SU-DHL-6 (cell line): ENCODE measurements around the gene KCNT2.

Source experiments
- H2AFZ ChIP-seq: fragments of 200-600 bp; sonication (generic); 2 replicates; pipeline ENCODE4 v1.6.1; 2014; ENCODE audit warnings: low read depth, mild to moderate bottlenecking, moderate library complexity, mixed read lengths, antibody characterized with exemption, low read length; ENCODE audit not compliant: severe bottlenecking
- H3F3A ChIP-seq: fragments of 200-600 bp; shearing (Covaris generic); 2 replicates; pipeline ENCODE4 v1.6.0; 2016; ENCODE audit warnings: antibody characterized with exemption, mild to moderate bottlenecking; ENCODE audit not compliant: insufficient read depth
- H3K27ac ChIP-seq: fragments of 200-600 bp; sonication (generic); 2 replicates; pipeline ENCODE4 v1.5.1; 2016; ENCODE audit warnings: low read depth, mild to moderate bottlenecking, low read length, moderate library complexity, mixed read lengths
- H3K27me3 ChIP-seq: fragments of 200-600 bp; sonication (generic), shearing (Covaris generic); 2 replicates; pipeline ENCODE4 v1.6.0; 2014; ENCODE audit warnings: mild to moderate bottlenecking, low read length
- H3K36me3 ChIP-seq: fragments of 200-600 bp; sonication (generic); 2 replicates; pipeline ENCODE4 v1.6.1; 2014; ENCODE audit warnings: mild to moderate bottlenecking, low read length, mixed read lengths
- H3K4me2 ChIP-seq: fragments of 300-600, 200-600 bp; shearing (Covaris generic), sonication (generic); 2 replicates; pipeline ENCODE4 v1.6.0; 2014; ENCODE audit warnings: low read length, low read depth, mild to moderate bottlenecking; ENCODE audit not compliant: poor library complexity, severe bottlenecking
- H3K4me3 ChIP-seq: fragments of 200-600 bp; sonication (generic); 2 replicates; pipeline ENCODE4 v1.5.1; 2014; ENCODE audit warnings: antibody characterized with exemption, low read length, mild to moderate bottlenecking, mixed read lengths; ENCODE audit not compliant: insufficient read depth, poor library complexity, severe bottlenecking
- H3K79me2 ChIP-seq: fragments of 200-600 bp; sonication (generic); 2 replicates; pipeline ENCODE4 v1.6.1; 2014; ENCODE audit warnings: mild to moderate bottlenecking, low read length, moderate library complexity; ENCODE audit not compliant: insufficient read depth
- H3K9ac ChIP-seq: fragments of 200-600 bp; sonication (generic); 2 replicates; pipeline ENCODE4 v1.7.0; 2014; ENCODE audit warnings: mild to moderate bottlenecking, low read length
- H3K9me2 ChIP-seq: fragments of 200-600 bp; sonication (generic); replicated peaks from 2 replicates; pipeline ENCODE4 v1.6.1; 2014; ENCODE audit warnings: low read length; ENCODE audit not compliant: insufficient read depth
- H3K9me3 ChIP-seq: fragments of 200-600 bp; sonication (generic); 2 replicates; pipeline ENCODE4 v1.6.1; 2014; ENCODE audit warnings: low read length, mixed read lengths; ENCODE audit not compliant: insufficient read depth
- H4K20me1 ChIP-seq: fragments of 200-600 bp; sonication (generic); 2 replicates; pipeline ENCODE4 v1.6.1; 2014; ENCODE audit warnings: low read depth, mild to moderate bottlenecking, antibody characterized with exemption, low read length, moderate library complexity, mixed read lengths
- CTCF ChIP-seq: fragments of 200-600 bp; sonication (generic); IDR thresholded peaks from one replicate; pipeline ENCODE4 v1.5.1; 2017; ENCODE audit warnings: antibody characterized with exemption, mild to moderate bottlenecking, low read length, moderate library complexity; ENCODE audit not compliant: insufficient read depth, poor library complexity, severe bottlenecking
- EZH2phosphoT487 ChIP-seq: fragments of 200-600 bp; sonication (generic), shearing (Covaris generic); conservative IDR thresholded peaks from 2 replicates; pipeline ENCODE4 v1.6.1; 2018; ENCODE audit warnings: mild to moderate bottlenecking, antibody characterized with exemption, low read length, moderate library complexity, mixed read lengths

Gene KCNT2

GRCh38 chr1:196381544-196381943 lies 226.7 kb downstream of the KCNT2 start:
- Histone ChIP-seq H3K9me2 (no peaks in the 10 kb centered on the region), H3K4me3 (no peak overlapping the region), H3K4me2 (no peak overlapping the region), H3K79me2 (no peaks in the 10 kb centered on the region), H3K9ac (no peak overlapping the region), H4K20me1 (no peaks in the 10 kb centered on the region), H3K9me3 (no peaks in the 10 kb centered on the region), H2AFZ (no peak overlapping the region), H3K36me3 (no peaks in the 10 kb centered on the region), H3F3A (peaks cover 2% of the 10 kb centered on the region; the same call in 1 of the 2 replicates), H3K27me3 (no peaks in the 10 kb centered on the region), H3K27ac (no peak overlapping the region)
- no peak for TF ChIP-seq CTCF
- no peak for TF ChIP-seq EZH2phosphoT487

DNA sequence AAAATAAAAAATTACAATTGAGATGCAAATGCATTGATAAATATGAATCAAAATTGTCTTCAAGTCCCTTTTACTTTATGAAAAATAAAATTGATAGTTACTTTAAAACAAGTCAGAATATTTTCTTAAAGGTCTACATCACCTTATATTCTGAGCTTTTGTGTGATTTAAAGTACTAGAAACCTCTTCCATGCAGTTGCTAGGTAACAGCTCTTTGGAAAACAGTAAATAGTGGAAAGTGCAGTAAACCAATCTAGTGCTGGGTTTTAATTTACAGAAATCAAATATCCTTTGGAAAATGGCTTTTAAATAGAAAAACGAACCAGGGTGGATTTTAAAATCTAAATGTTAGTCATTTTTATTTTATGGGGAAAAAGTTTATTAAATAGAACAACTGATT lies 227.9 kb downstream of the KCNT2 start:
- Histone ChIP-seq H3K4me3 (no peak overlapping the region), H3K9me3 (no peaks in the 10 kb centered on the region), H3K36me3 (no peaks in the 10 kb centered on the region), H3F3A (no peaks in the 10 kb centered on the region), H4K20me1 (no peaks in the 10 kb centered on the region), H3K9me2 (no peaks in the 10 kb centered on the region), H3K4me2 (no peak overlapping the region), H3K9ac (no peak overlapping the region), H3K27ac (no peak overlapping the region), H3K27me3 (no peaks in the 10 kb centered on the region), H2AFZ (no peak overlapping the region), H3K79me2 (no peaks in the 10 kb centered on the region)
- TF ChIP-seq EZH2phosphoT487: no peak

DNA sequence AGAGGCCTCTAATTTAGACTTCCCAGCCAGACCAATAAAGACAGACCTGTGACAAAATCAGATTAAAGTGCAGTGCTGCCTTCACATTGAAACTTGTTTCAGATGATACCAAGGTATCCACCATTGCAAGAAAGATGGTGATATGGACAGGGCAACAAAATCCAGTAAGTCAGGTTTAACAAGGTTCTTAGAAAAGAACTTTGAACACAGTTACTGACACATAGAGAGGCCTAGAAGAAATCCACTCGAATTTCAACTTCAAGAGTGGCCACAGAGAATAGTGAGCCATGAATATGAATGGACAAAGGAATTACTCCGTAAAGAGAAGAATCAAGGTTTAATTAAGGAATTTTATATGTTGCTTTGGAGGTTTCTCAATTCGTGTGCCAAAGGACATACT lies 230.4 kb downstream of the KCNT2 start:
- H3K27me3 ChIP-seq: no peaks in the 10 kb centered on the region
- no peak for TF ChIP-seq EZH2phosphoT487
- no peak for TF ChIP-seq CTCF
- H3K9me2 ChIP-seq: no peaks in the 10 kb centered on the region
- H3K4me3 ChIP-seq: no peak overlapping the region
- H3K79me2 ChIP-seq: no peaks in the 10 kb centered on the region
- no peak overlapping the region for H3K27ac ChIP-seq
- no peak overlapping the region for H3K4me2 ChIP-seq
- H3K36me3 ChIP-seq: no peaks in the 10 kb centered on the region
- H3K9ac ChIP-seq: no peak overlapping the region
- no peak overlapping the region for H2AFZ ChIP-seq
- no peaks in the 10 kb centered on the region for H3F3A ChIP-seq
- no peaks in the 10 kb centered on the region for H4K20me1 ChIP-seq
- H3K9me3 ChIP-seq: no peaks in the 10 kb centered on the region

- H3K4me3 ChIP-seq: no peak overlapping the region
- H3K27me3 ChIP-seq: no peaks in the 10 kb centered on the region
- H4K20me1 ChIP-seq: no peaks in the 10 kb centered on the region
- no peak overlapping the region for H2AFZ ChIP-seq
- H3K9ac ChIP-seq: no peak overlapping the region
- no peaks in the 10 kb centered on the region for H3K36me3 ChIP-seq
- no peaks in the 10 kb centered on the region for H3K9me2 ChIP-seq
- H3K9me3 ChIP-seq: no peaks in the 10 kb centered on the region
- no peak overlapping the region for H3K27ac ChIP-seq
- H3F3A ChIP-seq: no peaks in the 10 kb centered on the region
- no peak overlapping the region for H3K4me2 ChIP-seq
- no peak for TF ChIP-seq EZH2phosphoT487
- no peak for TF ChIP-seq CTCF
- H3K79me2 ChIP-seq: no peaks in the 10 kb centered on the region
Measured at GRCh38 chr1:196376630-196377328, 231.5 kb downstream of the KCNT2 start.
